Astrocyte of the hippocampus (primary cell): ENCODE measurements around the gene STH.

ENCODE experiments used
- DNase-seq: peaks from one replicate; pipeline ENCODE4 v3.0.0; 2011; ENCODE audit warnings: low read depth, low spot score

The STH gene

GRCh38 chr17:46044989-46045388, 45.9 kb downstream of the STH start:
- no peak for DNase-seq

GRCh38 chr17:46045639-46046038, 46.6 kb downstream of the STH start:
- no peak for DNase-seq

- no peak for DNase-seq
Measured at GRCh38 chr17:46046957-46047356, 47.9 kb downstream of the STH start.

- no peak for DNase-seq
Measured at GRCh38 chr17:46047398-46047797, 48.3 kb downstream of the STH start.

- no peak for DNase-seq
Measured at GRCh38 chr17:46047856-46048255, 48.8 kb downstream of the STH start.
